ENCODE measurements around the gene LRR1.
"Not testable (repeated sequence)": the region's sequence is repeated elsewhere in the genome, so short reads cannot be mapped to it uniquely, and the experiment has no call there.

LRR1 gene

GRCh38 chr14:49586673-49587460 is 11.9 kb upstream of the LRR1 start:
- DNase-seq: peak; percentile 38

DNA sequence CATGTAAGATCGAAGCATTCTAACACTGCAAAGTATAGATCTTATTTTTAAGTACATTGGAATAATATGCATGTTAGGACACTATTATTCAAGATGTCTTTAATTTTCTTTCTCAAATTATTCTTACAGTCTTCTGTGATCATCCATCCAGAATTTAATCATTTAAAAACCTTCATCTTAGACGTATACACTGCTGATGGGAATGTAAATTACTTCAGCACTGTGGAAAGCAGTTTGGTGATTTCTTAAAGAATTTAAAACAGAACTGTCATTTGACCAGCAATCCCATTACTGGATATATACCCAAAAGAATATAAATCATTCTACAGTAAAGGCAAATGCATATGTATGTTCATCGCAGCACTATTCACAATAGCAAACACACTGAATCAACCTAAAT is 9.4 kb upstream of the LRR1 start:
- DNase-seq: no peak

GRCh38 chr14:49593016-49593415 is 5.7 kb upstream of the LRR1 start:
- DNase-seq: no peak

DNA sequence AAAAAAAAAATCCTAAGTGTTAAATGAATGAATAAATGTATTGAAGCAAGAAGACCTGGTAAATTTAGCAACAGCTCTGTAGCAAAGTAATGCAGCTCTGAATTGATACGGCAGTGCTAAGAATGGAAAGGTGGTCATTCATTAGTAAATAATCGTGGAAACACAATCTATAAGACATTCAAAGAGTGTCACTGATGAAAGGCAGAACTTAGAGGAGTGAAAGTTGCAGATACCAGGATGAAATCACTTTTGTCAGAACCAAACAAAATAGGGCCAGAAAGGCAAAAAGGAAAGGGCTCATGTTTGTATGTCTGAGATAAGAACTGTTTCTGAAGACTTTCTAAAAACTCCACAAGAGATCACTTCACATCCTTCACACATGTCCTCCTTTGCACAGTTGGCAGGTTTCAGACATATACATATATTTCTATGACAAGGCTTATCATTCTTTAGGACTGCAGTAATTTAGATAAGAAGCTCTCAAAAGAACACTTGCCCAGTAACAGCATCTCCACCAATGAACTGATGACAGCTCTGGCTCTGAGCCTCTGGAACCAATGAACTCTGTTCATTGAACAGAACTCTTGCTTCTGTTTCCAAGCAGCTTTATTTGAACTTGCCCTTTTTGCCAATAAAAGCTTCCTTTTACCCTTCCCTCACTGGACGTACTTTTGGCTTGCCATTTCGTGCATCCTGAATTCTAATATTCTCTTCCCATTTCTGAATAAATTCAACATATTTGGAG is 4.2 kb upstream of the LRR1 start:
- no peak for DNase-seq

DNA sequence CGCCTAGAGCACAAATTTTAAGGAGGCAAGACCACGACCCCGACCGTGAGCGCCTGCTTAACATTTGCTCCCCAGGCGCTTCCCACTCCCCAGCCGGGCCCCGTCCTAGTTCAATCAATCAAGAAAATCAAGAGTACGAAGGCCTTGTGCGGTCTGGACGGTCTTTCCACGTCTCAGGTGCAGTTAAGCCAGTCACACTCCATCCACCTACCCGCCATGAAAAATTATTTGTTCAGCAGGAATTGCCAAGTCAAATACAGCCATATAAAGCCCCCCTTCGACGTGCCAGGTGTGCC is 603 bp upstream of the LRR1 start:
- DNase-seq: no peak

DNA sequence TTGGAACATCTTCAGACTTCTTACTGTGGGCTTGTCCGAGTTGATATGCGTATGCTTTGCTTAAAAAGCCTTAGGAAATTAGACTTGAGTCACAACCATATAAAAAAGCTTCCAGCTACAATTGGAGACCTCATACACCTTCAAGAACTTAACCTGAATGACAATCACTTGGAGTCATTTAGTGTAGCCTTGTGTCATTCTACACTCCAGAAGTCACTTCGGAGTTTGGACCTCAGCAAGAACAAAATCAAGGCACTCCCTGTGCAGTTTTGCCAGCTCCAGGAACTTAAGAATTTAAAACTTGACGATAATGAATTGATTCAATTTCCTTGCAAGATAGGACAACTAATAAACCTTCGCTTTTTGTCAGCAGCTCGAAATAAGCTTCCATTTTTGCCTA is 8.8 kb downstream of the LRR1 start:
- DNase-seq: no peak

GRCh38 chr14:49612251-49612650 is 13.5 kb downstream of the LRR1 start:
- DNase-seq: no peak

- no peak for DNase-seq
Measured at GRCh38 chr14:49612671-49613070, 13.9 kb downstream of the LRR1 start.

DNA sequence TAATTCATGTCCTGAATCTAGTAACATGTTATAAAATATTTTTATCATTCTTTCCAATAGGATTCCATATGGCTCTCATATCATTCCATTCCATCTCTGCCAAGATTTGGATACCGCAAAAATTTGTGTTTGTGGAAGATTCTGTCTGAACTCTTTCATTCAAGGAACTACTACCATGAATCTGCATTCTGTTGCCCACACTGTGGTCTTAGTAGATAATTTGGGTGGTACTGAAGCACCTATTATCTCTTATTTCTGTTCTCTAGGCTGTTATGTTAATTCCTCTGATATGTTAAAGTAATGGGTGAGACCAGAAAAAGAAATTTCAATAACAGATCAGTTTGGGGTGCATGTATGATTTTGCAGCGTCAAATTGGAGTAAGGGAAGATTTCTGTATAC is 15.5 kb downstream of the LRR1 start:
- DNase-seq: no peak

- no peak for DNase-seq
Measured at GRCh38 chr14:49615776-49616175, 17.0 kb downstream of the LRR1 start.

- DNase-seq: no peak
Measured at GRCh38 chr14:49617852-49618519, 19.2 kb downstream of the LRR1 start.

DNA sequence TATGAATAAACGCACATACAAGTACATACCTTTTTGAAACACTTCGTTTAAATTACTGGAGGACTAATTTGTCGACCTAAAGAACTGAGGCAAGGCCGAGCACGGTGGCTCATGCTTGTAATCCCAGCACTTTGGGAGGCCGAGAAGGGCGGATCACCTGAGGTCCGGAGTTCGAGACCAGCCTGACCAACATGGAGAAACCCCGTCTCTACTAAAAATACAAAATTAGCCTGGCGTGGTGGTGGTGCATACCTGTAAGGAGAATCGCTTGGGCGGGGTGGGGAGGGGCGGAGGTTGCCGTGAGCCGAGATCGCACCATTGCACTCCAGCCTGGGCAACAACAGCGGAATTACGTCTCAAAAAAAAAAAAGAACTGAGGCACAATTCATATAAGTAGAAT is 20.5 kb downstream of the LRR1 start:
- not testable (repeated sequence) for DNase-seq

DNA sequence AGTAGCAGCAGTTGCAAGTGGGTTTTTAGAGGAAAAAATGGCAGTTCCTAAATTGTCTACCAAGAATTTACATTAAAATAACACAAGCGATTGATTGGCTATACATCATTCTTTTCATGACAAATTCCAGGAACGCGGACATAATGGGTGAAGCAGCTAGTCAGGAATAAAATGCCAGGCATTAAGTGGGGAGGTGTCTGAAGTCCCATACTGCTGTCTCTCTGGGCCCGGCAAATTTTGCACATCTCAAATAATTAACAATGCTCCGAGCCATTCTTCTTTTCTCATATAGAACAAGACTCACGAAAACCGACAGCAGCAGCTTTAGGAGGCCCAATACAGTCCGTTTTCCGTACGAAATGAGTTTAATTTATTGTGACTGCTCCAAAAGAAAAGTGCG is 21.0 kb downstream of the LRR1 start:
- DNase-seq: no peak

DNA sequence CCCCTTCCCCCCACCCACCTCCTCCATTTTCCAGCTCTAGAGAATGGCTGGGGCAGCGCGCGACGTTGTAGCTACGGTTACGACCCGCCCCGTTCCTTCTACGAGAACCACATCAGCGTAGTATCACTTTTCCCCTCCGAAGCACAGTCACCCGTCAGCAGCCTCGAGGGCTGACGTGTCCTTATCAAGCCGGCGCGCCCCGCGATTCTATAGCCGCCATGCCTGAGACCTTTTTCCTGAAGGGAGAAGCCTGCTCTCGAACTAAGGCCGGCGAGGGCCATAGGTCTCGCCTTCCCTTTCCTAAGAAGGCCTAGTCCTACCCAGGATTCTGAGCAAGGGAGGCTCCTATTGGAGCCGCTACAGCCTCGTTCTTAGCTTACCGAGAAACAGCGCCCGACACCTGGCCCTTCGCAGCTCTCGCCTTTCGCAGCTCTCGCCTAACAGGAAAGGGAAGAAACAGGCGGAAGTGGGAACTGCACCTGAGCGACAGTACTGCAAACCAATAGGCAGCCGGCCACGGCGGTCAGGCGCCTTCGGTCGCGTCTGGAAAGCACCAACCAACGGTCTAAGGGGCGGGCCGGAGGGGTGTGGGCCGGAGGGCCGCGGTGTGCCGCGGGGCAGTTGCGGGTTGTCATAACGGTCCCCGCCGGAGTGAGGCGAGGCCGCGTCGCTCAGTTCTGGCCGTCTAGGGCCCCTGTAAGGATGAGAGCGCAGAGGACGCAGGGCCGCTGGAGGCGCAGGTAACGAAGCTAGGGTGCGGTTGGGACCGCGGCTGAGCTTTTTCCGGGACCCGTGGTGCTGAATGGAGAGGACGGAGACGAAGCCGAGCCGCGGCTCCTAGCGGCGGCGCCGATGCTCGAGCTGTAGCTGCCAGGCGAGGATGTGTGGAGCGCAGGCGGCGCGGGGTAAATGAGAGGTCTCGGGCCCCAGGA is 21.7 kb downstream of the LRR1 start, which contains the start of the genes MGAT2 and RPL36AL:
TSS of gene MGAT2 (plus strand) at position 618 of the 932 bp plus-strand sequence. CDS start 470 bp downstream, outside the sequence.
TSS of gene RPL36AL (minus strand) at position 445 of the 932 bp plus-strand sequence. CDS start 1,522 bp downstream, outside the sequence.
- DNase-seq: peak; percentile 93

DNA sequence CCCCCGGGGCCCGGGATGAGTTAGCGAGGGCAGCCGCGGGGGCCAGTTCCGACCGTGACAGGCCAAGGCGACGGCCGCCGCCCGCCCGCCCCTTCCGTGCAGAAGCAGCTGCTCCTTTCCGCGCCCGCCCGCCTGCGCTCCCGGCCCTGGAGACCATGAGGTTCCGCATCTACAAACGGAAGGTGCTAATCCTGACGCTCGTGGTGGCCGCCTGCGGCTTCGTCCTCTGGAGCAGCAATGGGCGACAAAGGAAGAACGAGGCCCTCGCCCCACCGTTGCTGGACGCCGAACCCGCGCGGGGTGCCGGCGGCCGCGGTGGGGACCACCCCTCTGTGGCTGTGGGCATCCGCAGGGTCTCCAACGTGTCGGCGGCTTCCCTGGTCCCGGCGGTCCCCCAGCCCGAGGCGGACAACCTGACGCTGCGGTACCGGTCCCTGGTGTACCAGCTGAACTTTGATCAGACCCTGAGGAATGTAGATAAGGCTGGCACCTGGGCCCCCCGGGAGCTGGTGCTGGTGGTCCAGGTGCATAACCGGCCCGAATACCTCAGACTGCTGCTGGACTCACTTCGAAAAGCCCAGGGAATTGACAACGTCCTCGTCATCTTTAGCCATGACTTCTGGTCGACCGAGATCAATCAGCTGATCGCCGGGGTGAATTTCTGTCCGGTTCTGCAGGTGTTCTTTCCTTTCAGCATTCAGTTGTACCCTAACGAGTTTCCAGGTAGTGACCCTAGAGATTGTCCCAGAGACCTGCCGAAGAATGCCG is 22.6 kb downstream of the LRR1 start:
- DNase-seq: peak; percentile 68

- DNase-seq: no peak
Measured at GRCh38 chr14:49622022-49622607, 23.4 kb downstream of the LRR1 start.

GRCh38 chr14:49623387-49623786 is 24.6 kb downstream of the LRR1 start:
- no peak for DNase-seq

- peak; percentile 17 for DNase-seq
Measured at GRCh38 chr14:49623941-49624839, 25.4 kb downstream of the LRR1 start.

- peak; percentile 96 for DNase-seq
Measured at GRCh38 chr14:49633640-49634546, 35.2 kb downstream of the LRR1 start.
